Psoas muscle (tissue), 8 donors: ENCODE data around the gene ARHGEF17. TPM values are rescaled to one million over a fixed set of nuclear protein-coding genes. Genes with fewer than 3 reads are reported as not detected.

Experiments used
- ATAC-seq, 4 donors: fragments of 200-7000 bp; cut with Tn5 transposase; one replicate each; pipeline ENCODE4 v1.9.1; 2020; ENCODE audit warnings: moderate library complexity in 3 of 4, mild to moderate bottlenecking in 2 of 4
- DNase-seq, 2 donors: peaks; one replicate each; pipeline ENCODE4 v3.0.0-alpha.2; 2020
- H3K27ac ChIP-seq: fragments of 200-600 bp; one replicate; pipeline ENCODE4 v1.8.0; 2022
- H3K27me3 ChIP-seq, 3 donors: fragments of 200-600 bp in 1 of 3; one replicate each; pipeline versions ENCODE4 v1.6.1 to v1.8.0; 2013 to 2022; ENCODE audit warnings: low read length in 2 of 3, mild to moderate bottlenecking in 2 of 3, moderate library complexity in 1 of 3; ENCODE audit not compliant: insufficient read depth in 3 of 3
- H3K36me3 ChIP-seq, 2 donors: fragments of 200-600 bp in 1 of 2; one replicate each; pipeline versions ENCODE4 v1.6.1 to v1.8.0; 2013 to 2022; ENCODE audit warnings: low read depth in 1 of 2, mild to moderate bottlenecking in 1 of 2, moderate library complexity in 1 of 2; ENCODE audit not compliant: insufficient read depth in 1 of 2
- H3K4me1 ChIP-seq: fragments of 200-600 bp; one replicate; pipeline ENCODE4 v1.8.0; 2022
- H3K4me3 ChIP-seq: fragments of 200-600 bp; one replicate; pipeline ENCODE4 v1.8.0; 2022; ENCODE audit warnings: mild to moderate bottlenecking
- H3K9me3 ChIP-seq: fragments of 200-600 bp; one replicate; pipeline ENCODE4 v1.8.0; 2022
- CTCF ChIP-seq: fragments of 200-600 bp; IDR thresholded peaks from one replicate; pipeline ENCODE4 v1.8.0; 2022; ENCODE audit warnings: antibody characterized with exemption
- WGBS, 3 donors: extraction: QIAGEN DNeasy Blood & Tissue Kit; methylation state at CpG; one replicate each; pipeline versions ENCODE4 v1.1.6 to v1.1.7; 2013; 5-methylcytosine and 5-hydroxymethylcytosine counted together
- intact Hi-C, 2 donors: fragments of 100-400 bp; cut with DNase I; formaldehyde crosslinking; loops; one replicate each; pipeline versions ENCODE4 v1.11.0 to v1.14.2; 2022
- polyA plus RNA-seq, 3 donors: library from polyadenylated mRNA; stranded (reverse); fragments of 200-250 nt; gene quantifications; one replicate each; pipeline ENCODE4 v1.2.3, GENCODE V29; 2013
- total RNA-seq, 4 donors: library from RNA; stranded (reverse); fragmentation: NEBNext Ultra II Directional in 2 of 4; extraction: Animal tissue kit (Norgen Biotek cat#: 25700) in 2 of 4; gene quantifications; one replicate each; pipeline versions ENCODE4 v1.2.1 to v1.2.4, GENCODE V29; 2021 to 2023
- donor health status: healthy with polysubstance abuse.
- donor health status: DM: no; HTN: no; CAD: no; lungs with moderate emphysema.
- donor health status: Bipolar disorder and iron deficiency.
- donor health status: healthy.
- donor health status: DM: yes; HTN: yes; CAD: no.
- donor health status: DM: no; HTN: no; CAD: no.
- donor health status: DM: no; HTN: no; CAD: no.
- donor health status: DM: yes; HTN: yes; CAD: no.

Gene ARHGEF17
- total and polyA plus RNA-seq, 7 donors: 5.7 to 38.4 (median 10.8) TPM

DNA sequence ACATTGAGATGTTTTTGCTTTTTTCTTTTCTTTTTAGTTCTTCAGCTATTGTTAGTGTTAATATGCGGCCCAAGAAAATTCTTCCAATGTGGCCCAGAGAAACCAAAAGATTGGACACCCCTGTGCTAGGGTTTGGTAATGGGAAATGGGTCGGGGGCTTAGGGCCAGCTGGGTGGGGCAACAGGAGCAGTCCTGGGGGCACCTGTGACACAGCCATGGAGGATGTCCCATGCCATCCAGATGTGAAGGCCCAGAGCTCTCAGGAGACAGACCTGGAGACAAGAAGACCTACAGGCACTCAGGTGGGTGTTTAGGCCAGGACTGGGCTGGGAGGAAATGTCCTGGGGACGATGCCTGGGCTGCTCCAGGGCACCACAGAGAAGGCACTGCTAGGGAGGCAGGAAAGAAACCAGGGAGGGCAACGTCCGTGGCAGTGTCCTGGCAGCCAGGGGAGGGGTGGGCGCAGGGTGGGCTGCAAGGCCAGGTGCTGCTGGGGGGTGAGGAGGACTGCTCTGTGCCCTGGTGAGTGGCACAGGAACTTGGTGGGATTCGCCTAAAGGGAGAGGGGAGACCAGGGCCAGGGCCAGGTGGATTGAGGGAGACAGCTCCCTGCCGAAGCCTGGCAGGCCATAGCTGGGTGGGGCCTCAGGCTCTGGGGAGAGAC lies 89.5 kb downstream of the ARHGEF17 start:
- ATAC-seq (peak in 1 of 4 donors; percentile 1), DNase-seq (no peak)
- Histone ChIP-seq H3K4me3 (no peak overlapping the region), H3K36me3 (peaks cover 0 to 24% of the 10 kb centered on the region in 2 donors), H3K4me1 (peaks cover 19% of the 10 kb centered on the region), H3K9me3 (no peaks in the 10 kb centered on the region), H3K27me3 (no peaks in the 10 kb centered on the region), H3K27ac (no peak overlapping the region)
- no peak for TF ChIP-seq CTCF
- 73 to 84% (median 78%) methylated on average over 8 of the region's 8 CpGs for WGBS, 3 donors
- intact Hi-C loops: loop anchor here in 1 of 2 donors (5.0 kb wide), 1 partner anchor 265 kb away; no protein-coding TSS in a partner anchor

- peaks cover 17% of the 10 kb centered on the region for H3K4me1 ChIP-seq
- intact Hi-C loops: loop anchor here in 1 of 2 donors (5.0 kb wide), 1 partner anchor 264 kb away; no protein-coding TSS in a partner anchor
- no peak overlapping the region for H3K27ac ChIP-seq
- 77 to 90% (median 78%) methylated on average over 5 of the region's 5 CpGs for WGBS, 3 donors
- TF ChIP-seq CTCF: no peak
- no peak for ATAC-seq
- no peak for DNase-seq
- H3K36me3 ChIP-seq: peaks cover 0 to 23% of the 10 kb centered on the region in 2 donors
- no peaks in the 10 kb centered on the region for H3K9me3 ChIP-seq
- no peak overlapping the region for H3K4me3 ChIP-seq
- no peaks in the 10 kb centered on the region for H3K27me3 ChIP-seq
Observed at GRCh38 chr11:73398132-73398526, 90.1 kb downstream of the ARHGEF17 start.

- Histone ChIP-seq H3K9me3 (no peaks in the 10 kb centered on the region), H3K4me3 (no peak overlapping the region), H3K27ac (no peak overlapping the region), H3K36me3 (peaks cover 0 to 26% of the 10 kb centered on the region in 2 donors), H3K27me3 (no peaks in the 10 kb centered on the region), H3K4me1 (peaks cover 13% of the 10 kb centered on the region)
- TF ChIP-seq CTCF: no peak
- WGBS, 3 donors: 83 to 92% (median 89%) methylated on average over 2 of the region's 2 CpGs
- DNase-seq (no peak), ATAC-seq (no peak)
- intact Hi-C loops: loop anchor here in 1 of 2 donors (5.0 kb wide), 1 partner anchor 264 kb away; no protein-coding TSS in a partner anchor
Observed at GRCh38 chr11:73398721-73399120, 90.6 kb downstream of the ARHGEF17 start.

GRCh38 chr11:73399159-73399590 lies 91.1 kb downstream of the ARHGEF17 start:
- 44 to 59% (median 56%) methylated on average over 6 of the region's 6 CpGs for WGBS, 3 donors
- H3K27me3 ChIP-seq: no peaks in the 10 kb centered on the region
- DNase-seq (no peak), ATAC-seq (no peak)
- TF ChIP-seq CTCF: no peak
- peaks cover 16% of the 10 kb centered on the region for H3K4me1 ChIP-seq
- H3K9me3 ChIP-seq: no peaks in the 10 kb centered on the region
- intact Hi-C loops: loop anchor here in 1 of 2 donors (5.0 kb wide), 1 partner anchor 263 kb away; no protein-coding TSS in a partner anchor
- no peak overlapping the region for H3K4me3 ChIP-seq
- peak overlapping the region; percentile 23 for H3K27ac ChIP-seq
- peaks cover 0 to 24% of the 10 kb centered on the region in 2 donors for H3K36me3 ChIP-seq
